ENCODE results near the gene TMPRSS4. TPM values are rescaled to one million over a fixed set of nuclear protein-coding genes. Genes with fewer than 3 reads are reported as not detected.

TMPRSS4 gene
- total RNA-seq, 2 experiments from 2014 or later: not detected

- POLR2A ChIA-PET: no interaction called here
- H3K4me3 Mint-ChIP-seq: peak overlapping the region; percentile 84
- no peak overlapping the region for H3K27ac Mint-ChIP-seq
- Histone ChIP-seq H3K4me3 (ENCODE audit: low read length) (peak overlapping the region; percentile 80), H3K36me3 (ENCODE audit: insufficient read depth, low read length) (no peaks in the 10 kb centered on the region), H3K27me3 (ENCODE audit: control insufficient read depth in 1 of 2, insufficient read depth in 2 of 2, low read length in 2 of 2) (peaks cover 18 to 60% of the 10 kb centered on the region in 2 experiments), H3K4me1 (ENCODE audit: insufficient read depth, low read length) (peaks cover 16% of the 10 kb centered on the region), H3K27ac (ENCODE audit: low read depth in 1 of 2, low read length in 2 of 2) (no peak overlapping the region), H3K9me3 (ENCODE audit: control insufficient read depth in 1 of 2, insufficient read depth in 1 of 2, low read length in 2 of 2) (no peaks in the 10 kb centered on the region)
- peak; percentile 76 to 95 (median 82) for DNase-seq
- H3K36me3 Mint-ChIP-seq (ENCODE audit: low read depth): no peaks in the 10 kb centered on the region
- CTCF ChIA-PET: interaction anchor here (0.9 to 1.5 kb wide), 4 partner anchors 11 to 355 kb away, joined by 3 to 6 read pairs (median 4); no protein-coding TSS in a partner anchor
- no peaks in the 10 kb centered on the region for H3K9me3 Mint-ChIP-seq
- TF ChIP-seq CTCF (IDR thresholded peaks at IDR 0.05): peak; percentile 79
- peak; percentile 93 for ATAC-seq (ENCODE audit: poor library complexity)
- intact Hi-C loops (cut with DNase I, micrococcal nuclease): loop anchor here (1.0 to 5.0 kb wide), 9 partner anchors 26 to 512 kb away; partner anchors contain the start of genes ATP5MG (in 1 of the 2) and IFT46 (in 1 of the 2)
- peaks cover 5% of the 10 kb centered on the region for H3K4me1 Mint-ChIP-seq (ENCODE audit: low read depth)
- H3K27me3 Mint-ChIP-seq: peaks cover 81% of the 10 kb centered on the region
Observed at GRCh38 chr11:118145285-118146227, 68.7 kb downstream of the TMPRSS4 start.

GRCh38 chr11:118146554-118146953 is 69.7 kb downstream of the TMPRSS4 start:
- no peak for TF ChIP-seq CTCF (IDR thresholded peaks at IDR 0.05)
- POLR2A ChIA-PET: no interaction called here
- Mint-ChIP-seq H3K4me3 (peak overlapping the region; percentile 84), H3K27me3 (peaks cover 81% of the 10 kb centered on the region), H3K4me1 (ENCODE audit: low read depth) (peaks cover 5% of the 10 kb centered on the region), H3K36me3 (ENCODE audit: low read depth) (no peaks in the 10 kb centered on the region), H3K9me3 (no peaks in the 10 kb centered on the region), H3K27ac (no peak overlapping the region)
- Histone ChIP-seq H3K27me3 (ENCODE audit: control insufficient read depth in 1 of 2, insufficient read depth in 2 of 2, low read length in 2 of 2) (peaks cover 22 to 55% of the 10 kb centered on the region in 2 experiments), H3K4me1 (ENCODE audit: insufficient read depth, low read length) (peaks cover 16% of the 10 kb centered on the region), H3K4me3 (ENCODE audit: low read length) (no peak overlapping the region), H3K27ac (ENCODE audit: low read depth in 1 of 2, low read length in 2 of 2) (no peak overlapping the region), H3K36me3 (ENCODE audit: insufficient read depth, low read length) (no peaks in the 10 kb centered on the region), H3K9me3 (ENCODE audit: control insufficient read depth in 1 of 2, insufficient read depth in 1 of 2, low read length in 2 of 2) (no peaks in the 10 kb centered on the region)
- no peak for ATAC-seq (ENCODE audit: poor library complexity)
- intact Hi-C loops (cut with DNase I, micrococcal nuclease): loop anchor here (5.0 kb wide), 3 partner anchors 256 to 511 kb away; partner anchors contain the start of genes ATP5MG (in 1 of the 2) and IFT46 (in 1 of the 2)
- no peak for DNase-seq
- CTCF ChIA-PET: interaction anchor here (1.5 kb wide), 1 partner anchor 12 kb away, joined by 3 read pairs; no protein-coding TSS in a partner anchor

- ChIA-PET CTCF (interaction anchor here (1.0 kb wide), 1 partner anchor 24 kb away, joined by 3 read pairs; no protein-coding TSS in a partner anchor), POLR2A (no interaction called here)
- Histone ChIP-seq H3K9me3 (ENCODE audit: control insufficient read depth in 1 of 2, insufficient read depth in 1 of 2, low read length in 2 of 2) (peaks cover 0 to 6% of the 10 kb centered on the region in 2 experiments), H3K4me3 (ENCODE audit: low read length) (no peak overlapping the region), H3K27ac (ENCODE audit: low read depth in 1 of 2, low read length in 2 of 2) (no peak overlapping the region), H3K27me3 (ENCODE audit: control insufficient read depth in 1 of 2, insufficient read depth in 2 of 2, low read length in 2 of 2) (peaks cover 29 to 54% of the 10 kb centered on the region in 2 experiments), H3K4me1 (ENCODE audit: insufficient read depth, low read length) (peaks cover 21% of the 10 kb centered on the region), H3K36me3 (ENCODE audit: insufficient read depth, low read length) (no peaks in the 10 kb centered on the region)
- H3K9me3 Mint-ChIP-seq: no peaks in the 10 kb centered on the region
- peaks cover 5% of the 10 kb centered on the region for H3K4me1 Mint-ChIP-seq (ENCODE audit: low read depth)
- ATAC-seq (ENCODE audit: poor library complexity) (no peak), DNase-seq (no peak)
- no peak for TF ChIP-seq CTCF (IDR thresholded peaks at IDR 0.05)
- H3K4me3 Mint-ChIP-seq: no peak overlapping the region
- H3K36me3 Mint-ChIP-seq (ENCODE audit: low read depth): no peaks in the 10 kb centered on the region
- peaks cover 78% of the 10 kb centered on the region for H3K27me3 Mint-ChIP-seq
- H3K27ac Mint-ChIP-seq: no peak overlapping the region
- intact Hi-C loops (cut with DNase I, micrococcal nuclease): loop anchor here (5.0 kb wide), 3 partner anchors 255 to 510 kb away; partner anchors contain the start of genes ATP5MG (in 1 of the 2) and IFT46 (in 1 of the 2)
Observed at GRCh38 chr11:118147502-118147901, 70.6 kb downstream of the TMPRSS4 start.

Data from CD4-positive, alpha-beta T cell (primary cell).